GM12878 (cell line): ENCODE data around the gene RCN2. TPM values are rescaled to one million over a fixed set of nuclear protein-coding genes. Genes with fewer than 3 reads are reported as not detected.

Experiments used
- ASH2L ChIP-seq: fragments of 300-600, 200-600 bp; sonication (generic); IDR thresholded peaks from 2 replicates; pipeline ENCODE4 v1.6.1; 2017; ENCODE audit warnings: low read depth, mild to moderate bottlenecking, borderline replicate concordance
- CHD2 ChIP-seq: IDR thresholded peaks from 2 replicates; pipeline ENCODE4 v1.6.1; 2011; ENCODE audit warnings: low read depth, low read length, improper control_type of control experiment, borderline replicate concordance
- FOXM1 ChIP-seq: IDR thresholded peaks from 2 replicates; pipeline ENCODE4 v1.6.1; 2012; ENCODE audit warnings: low read depth, mild to moderate bottlenecking, inconsistent platforms, low read length, moderate library complexity
- IKZF1 ChIP-seq: fragments of 450-650 bp; conservative IDR thresholded peaks from 2 replicates; pipeline ENCODE4 v1.6.1; 2017; ENCODE audit warnings: antibody characterized with exemption, mild to moderate bottlenecking
- IKZF2 ChIP-seq, 2 experiments: fragments of 450-650 bp; IDR thresholded peaks; 2 replicates each; pipeline ENCODE4 v1.6.1; 2017; ENCODE audit warnings: mild to moderate bottlenecking in 2 of 2, moderate library complexity in 2 of 2
- IRF4 ChIP-seq: IDR thresholded peaks from 2 replicates; pipeline ENCODE4 v1.6.1; 2011; ENCODE audit warnings: low read depth, low read length
- JUNB ChIP-seq: IDR thresholded peaks from 2 replicates; pipeline ENCODE4 v1.6.1; 2016; ENCODE audit warnings: antibody characterized with exemption, mild to moderate bottlenecking
- JUND ChIP-seq: IDR thresholded peaks from 2 replicates; pipeline ENCODE4 v1.6.1; 2012; ENCODE audit warnings: low read depth, mild to moderate bottlenecking, low read length, improper control_type of control experiment, moderate library complexity
- MAX ChIP-seq: IDR thresholded peaks from 2 replicates; pipeline ENCODE4 v1.6.1; 2012; ENCODE audit warnings: low read depth, low read length, improper control_type of control experiment
- MEF2A ChIP-seq: IDR thresholded peaks from 2 replicates; pipeline ENCODE4 v1.6.1; 2011; ENCODE audit warnings: low read depth, mild to moderate bottlenecking, low read length, moderate library complexity; ENCODE audit not compliant: insufficient read depth
- MTA2 ChIP-seq: fragments of 450-650 bp; IDR thresholded peaks from 2 replicates; pipeline ENCODE4 v1.6.1; 2016; ENCODE audit warnings: low read depth, mild to moderate bottlenecking, moderate library complexity
- MYB ChIP-seq: fragments of 150-350 bp; IDR thresholded peaks from 2 replicates; pipeline ENCODE4 v1.6.1; 2014; ENCODE audit warnings: mild to moderate bottlenecking, low read depth, low read length, borderline replicate concordance
- PBX3 ChIP-seq: IDR thresholded peaks from 2 replicates; pipeline ENCODE4 v1.6.1; 2011; ENCODE audit warnings: mild to moderate bottlenecking, low read depth, low read length, moderate library complexity; ENCODE audit not compliant: insufficient replicate concordance
- PML ChIP-seq: IDR thresholded peaks from 2 replicates; pipeline ENCODE4 v1.6.1; 2012; ENCODE audit warnings: low read length, inconsistent platforms
- POLR2A ChIP-seq: IDR thresholded peaks from 2 replicates; pipeline ENCODE4 v1.6.1; 2011; ENCODE audit warnings: low read depth, mild to moderate bottlenecking, low read length
- RELA ChIP-seq: fragments of 450-650 bp; IDR thresholded peaks from 2 replicates; pipeline ENCODE4 v1.8.0; 2014; ENCODE audit warnings: borderline replicate concordance; ENCODE audit not compliant: partially characterized antibody
- SIN3A ChIP-seq: IDR thresholded peaks from 2 replicates; pipeline ENCODE4 v1.6.1; 2012; ENCODE audit warnings: low read depth, low read length, improper control_type of control experiment
- SIX5 ChIP-seq: IDR thresholded peaks from 2 replicates; pipeline ENCODE4 v1.6.1; 2011; ENCODE audit warnings: mild to moderate bottlenecking, low read depth, low read length, moderate library complexity; ENCODE audit not compliant: severe bottlenecking
- SMAD5 ChIP-seq: IDR thresholded peaks from 2 replicates; pipeline ENCODE4 v1.6.1; 2016; ENCODE audit warnings: antibody characterized with exemption, low read depth
- SREBF1 ChIP-seq: IDR thresholded peaks from 2 replicates; pipeline ENCODE4 v1.6.1; 2012; ENCODE audit warnings: mild to moderate bottlenecking, low read length
- TCF3 ChIP-seq: IDR thresholded peaks from 2 replicates; pipeline ENCODE4 v1.6.1; 2012; ENCODE audit warnings: low read depth, mild to moderate bottlenecking, low read length, borderline replicate concordance; ENCODE audit not compliant: insufficient read depth
- USF1 ChIP-seq: IDR thresholded peaks from 2 replicates; pipeline ENCODE4 v1.6.1; 2011; ENCODE audit warnings: borderline replicate concordance, low read depth, mild to moderate bottlenecking, moderate library complexity, mixed read lengths, low read length; ENCODE audit not compliant: insufficient read depth; ENCODE audit errors: extremely low read length
- ZBTB40 ChIP-seq: fragments of 450-650 bp; IDR thresholded peaks from 2 replicates; pipeline ENCODE4 v1.6.1; 2016; ENCODE audit warnings: mild to moderate bottlenecking, moderate library complexity, borderline replicate concordance
- ZNF384 ChIP-seq: IDR thresholded peaks from 2 replicates; pipeline ENCODE4 v1.6.1; 2012; ENCODE audit warnings: low read depth, mild to moderate bottlenecking, low read length, improper control_type of control experiment, borderline replicate concordance
- polyA plus RNA-seq, 11 experiments: library from polyadenylated mRNA; depleted of rRNA in 4 of 11; unstranded in 6 of 11; stranded (reverse) in 5 of 11; fragments of >200 nt; fragmentation: Nextera tagmentation in 4 of 11; fragmentation: Illumina TruSeq in 1 of 11; extraction: Ambion mirVana in 4 of 11; extraction: Trizol in 1 of 11; gene quantifications; 1 replicate in 1 of 11; 2 replicates in 10 of 11; pipeline versions ENCODE4 v1.2.1 to v1.2.3, GENCODE V29; 2011 to 2016; ENCODE audit warnings: inconsistent platforms in 2 of 11, missing spikeins in 2 of 11, low read depth in 1 of 11
- total RNA-seq, 4 experiments: library from RNA; depleted of rRNA in 3 of 4; stranded (reverse); fragments of >200 nt in 3 of 4; fragmentation: Illumina TruSeq in 1 of 4; extraction: Trizol in 1 of 4; gene quantifications; 2 replicates each; pipeline versions ENCODE4 v1.2.1 to v1.2.3, GENCODE V29; 2013 to 2021

Gene RCN2
- total and polyA plus RNA-seq, 10 of the 15 experiments (the other 5 are each of a cell fraction or from before 2014, with no cell fraction given): 4.9 to 41.0 (median 12.9) TPM

- TF ChIP-seq IKZF2 (IDR thresholded peaks at IDR 0.05) (peak; percentile 99), SIX5 (no peak), PBX3 (no peak), MAX (no peak), SMAD5 (0 out of 2 replicates have a peak, but pooled peaks have one; percentile 29), MYB (peak; percentile 78), SREBF1 (no peak), IRF4 (peak; percentile 93), RELA (peak; percentile 15), TCF3 (no peak), JUNB (peak; percentile 94), MEF2A (0 out of 2 replicates have a peak, but pooled peaks have one; percentile 29), IKZF1 (peak; percentile 98), ZNF384 (peak; percentile 88), JUND (peak; percentile 85), MTA2 (peak; percentile 93), ASH2L (peak; percentile 91; the same call in 1 of the 2 replicates), PML (peak; percentile 42; the same call in 1 of the 2 replicates), POLR2A (peak; percentile 53), USF1 (no peak), ZBTB40 (0 out of 2 replicates have a peak, but pooled peaks have one; percentile 21), FOXM1 (peak; percentile 86), CHD2 (peak; percentile 80; the same call in 1 of the 2 replicates), SIN3A (no peak)
Measured at GRCh38 chr15:76987896-76988860, 56.6 kb downstream of the RCN2 start (continued).
